ENCODE measurements around the gene LRRC74B.

LRRC74B gene

GRCh38 chr22:21045585-21046294 lies at the start of gene LRRC74B:
LRRC74B (plus strand) TSS chr22:21045946; CDS start chr22:21045987, 41 bp downstream.
- no peak for TF ChIP-seq CTCF (conservative IDR thresholded peaks at IDR 0.05; ENCODE audit: low read length)
- peak within 1 kb of the TSS; percentile 69 for H3K4me3 ChIP-seq (ENCODE audit: low read length)
- peak; percentile 90 for DNase-seq (ENCODE audit: low read depth)

- no peak overlapping the region for H3K4me3 ChIP-seq (ENCODE audit: low read length)
- TF ChIP-seq CTCF (conservative IDR thresholded peaks at IDR 0.05; ENCODE audit: low read length) = no peak
- DNase-seq (ENCODE audit: low read depth) = no peak
These were observed 49.7 kb upstream of the LRRC74B start for GRCh38 chr22:20996031-20996410.

GRCh38 chr22:20996598-20997535 lies 48.9 kb upstream of the LRRC74B start:
- DNase-seq (ENCODE audit: low read depth) = no peak
- H3K4me3 ChIP-seq (ENCODE audit: low read length) = no peak overlapping the region

GRCh38 chr22:20997536-20998257 lies 48.0 kb upstream of the LRRC74B start:
- H3K4me3 ChIP-seq (ENCODE audit: low read length) = no peak overlapping the region
- DNase-seq (ENCODE audit: low read depth) = no peak
- TF ChIP-seq CTCF (conservative IDR thresholded peaks at IDR 0.05; ENCODE audit: low read length) = no peak

More at GRCh38 chr22:20996598-20997535, 48.9 kb upstream of the LRRC74B start:
- TF ChIP-seq CTCF (conservative IDR thresholded peaks at IDR 0.05; ENCODE audit: low read length) = no peak

- no peak for DNase-seq (ENCODE audit: low read depth)
- no peak for TF ChIP-seq CTCF (conservative IDR thresholded peaks at IDR 0.05; ENCODE audit: low read length)
- H3K4me3 ChIP-seq (ENCODE audit: low read length) = no peak overlapping the region
These were observed 47.1 kb upstream of the LRRC74B start for GRCh38 chr22:20998411-20999336.
